Stimulated activated CD4-positive, alpha-beta T cell treated with anti-CD3 and anti-CD28 coated beads, Interleukin-12 subunit alpha, Interleukin-12 subunit beta, amount 100 ng/mL, for 4 hours (primary cell): ENCODE data around the gene CKB.
A peak's percentile ranks its signal among the peaks of the same experiment; 100 is the strongest.

Experiments
- DNase-seq: peaks from one replicate; pipeline ENCODE4 v3.0.0-alpha.2; 2020

Gene CKB

DNA sequence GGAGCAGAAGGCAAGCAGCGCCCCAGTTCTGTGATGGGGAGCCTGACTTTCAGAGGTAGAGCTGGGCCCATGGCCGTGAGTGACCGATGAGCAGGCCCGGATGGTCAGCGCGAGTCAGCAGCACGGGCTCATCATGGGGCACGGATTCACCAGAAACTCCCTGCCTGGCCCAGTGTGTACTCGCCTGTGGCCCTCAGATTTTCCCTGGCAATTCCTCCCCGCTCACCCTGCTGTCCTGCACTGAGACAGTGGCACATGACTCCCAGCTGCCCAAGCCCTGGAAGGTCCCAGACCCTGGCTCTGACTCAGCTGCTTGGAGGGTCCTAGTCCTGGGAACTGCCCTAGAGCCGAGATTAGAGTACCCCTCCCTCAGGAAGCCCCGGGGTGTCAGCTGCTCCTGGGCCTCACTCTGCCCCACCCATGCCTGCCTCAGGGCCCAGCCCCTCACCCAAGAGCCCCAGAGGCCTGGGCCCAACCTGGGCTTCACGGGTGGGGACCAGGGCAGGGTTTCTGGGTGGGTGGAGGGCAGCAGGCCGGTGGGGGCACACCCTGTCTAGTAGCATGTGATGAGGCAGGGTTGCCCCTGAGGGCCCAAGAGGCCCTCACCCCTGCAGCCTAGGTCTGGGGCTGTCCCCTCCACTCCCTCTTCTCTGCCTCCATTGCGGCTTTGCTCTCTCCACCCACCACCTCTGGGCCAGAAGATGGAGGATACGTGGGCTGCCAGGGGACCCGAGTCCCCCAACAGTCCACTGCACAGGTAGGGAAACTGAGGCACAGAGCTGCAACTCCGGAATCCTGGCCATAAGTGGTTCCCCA, 14.8 kb upstream of the CKB start:
- no peak for DNase-seq

DNA sequence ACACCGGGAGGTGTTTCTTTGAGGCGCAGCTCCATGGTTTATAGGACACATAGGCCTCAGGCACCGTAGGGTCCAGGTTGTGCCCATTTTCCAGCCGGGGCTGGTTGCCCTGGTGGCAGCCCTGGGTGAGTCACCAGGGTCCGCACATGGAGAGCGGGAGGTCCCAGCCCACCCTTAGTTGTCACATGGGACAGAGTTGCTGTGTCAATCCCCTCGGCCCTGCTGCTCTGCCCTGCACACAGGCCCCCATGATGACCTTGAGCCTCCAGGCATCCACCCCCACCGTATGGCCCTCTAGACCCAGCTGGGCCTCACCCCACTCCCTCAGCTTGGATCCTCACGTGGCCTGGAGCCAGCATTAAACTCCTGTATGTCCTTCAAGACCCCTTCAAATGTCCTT, 14.1 kb upstream of the CKB start:
- no peak for DNase-seq

DNA sequence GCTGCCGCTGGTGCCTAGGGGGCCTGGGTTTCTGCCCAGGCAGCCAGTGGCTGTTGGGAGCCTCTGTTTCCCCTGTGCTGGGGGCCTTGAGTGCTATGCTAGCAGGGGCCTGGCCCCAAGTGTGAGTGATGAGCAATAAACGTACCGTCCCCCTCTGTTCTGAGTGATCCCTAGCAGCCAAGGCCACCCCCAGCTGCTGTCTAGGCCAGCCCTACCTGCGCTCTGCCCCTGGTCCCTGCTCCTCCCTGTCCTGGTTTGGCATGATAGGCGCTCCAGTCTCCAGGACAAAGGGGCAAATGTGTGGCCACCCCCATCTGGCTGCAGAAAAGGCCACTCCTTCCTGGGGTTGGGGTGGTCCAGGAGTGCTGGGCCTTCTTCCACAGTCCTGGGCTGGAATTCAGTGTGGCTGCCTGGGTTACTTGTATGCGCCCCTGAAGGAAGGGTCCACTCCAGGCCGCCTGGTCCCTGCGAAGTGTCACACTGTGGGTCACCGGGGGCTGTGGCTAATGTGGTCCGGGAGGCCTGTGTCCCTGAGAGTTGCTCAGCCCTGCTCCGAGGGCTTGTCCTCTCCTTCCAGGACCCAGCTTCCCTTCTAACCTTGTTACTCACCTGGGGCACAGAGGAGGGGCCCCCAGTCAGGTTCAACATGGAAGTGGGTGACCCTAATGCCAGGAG, 13.4 kb upstream of the CKB start:
- DNase-seq = no peak

DNA sequence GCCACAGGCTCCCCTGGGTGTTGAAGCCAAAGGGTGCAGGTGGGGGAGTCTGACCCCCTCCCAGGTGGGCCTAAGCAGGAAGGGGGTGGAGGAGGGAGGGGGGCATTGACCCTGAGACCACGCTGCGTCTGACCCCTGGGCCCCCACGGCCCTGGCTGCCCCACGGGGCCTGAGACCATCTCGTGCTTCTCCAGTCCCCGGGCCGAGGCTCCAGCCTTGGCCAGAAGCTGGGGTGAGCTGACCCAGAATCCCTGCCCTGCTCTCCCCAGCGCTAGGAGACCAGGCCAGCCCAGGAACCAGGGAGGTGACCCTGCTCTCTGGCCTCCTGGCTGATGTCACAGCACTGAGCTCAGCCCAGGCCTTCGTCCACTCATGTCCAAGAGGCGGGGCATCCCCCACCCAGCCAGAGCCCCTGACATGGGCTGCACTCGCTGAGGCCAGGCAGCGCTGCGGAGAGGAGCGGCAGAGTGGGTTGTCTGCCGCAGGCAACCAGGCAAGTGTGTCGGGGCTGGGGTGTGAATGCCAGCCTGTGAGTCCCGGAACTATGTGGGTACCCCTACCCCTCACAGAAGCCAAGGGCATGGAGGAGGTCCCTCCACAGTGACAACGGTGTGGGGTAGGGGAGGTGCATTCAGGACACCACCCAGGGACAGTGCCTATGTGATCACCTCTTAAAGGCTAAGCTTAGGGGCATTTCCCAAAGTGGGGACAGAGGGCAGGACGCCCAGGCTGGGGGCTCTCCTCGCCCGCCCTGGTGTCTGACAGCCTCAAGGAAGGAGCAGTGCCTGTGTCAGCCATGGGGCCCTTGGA, 12.7 kb upstream of the CKB start:
- no peak for DNase-seq

DNA sequence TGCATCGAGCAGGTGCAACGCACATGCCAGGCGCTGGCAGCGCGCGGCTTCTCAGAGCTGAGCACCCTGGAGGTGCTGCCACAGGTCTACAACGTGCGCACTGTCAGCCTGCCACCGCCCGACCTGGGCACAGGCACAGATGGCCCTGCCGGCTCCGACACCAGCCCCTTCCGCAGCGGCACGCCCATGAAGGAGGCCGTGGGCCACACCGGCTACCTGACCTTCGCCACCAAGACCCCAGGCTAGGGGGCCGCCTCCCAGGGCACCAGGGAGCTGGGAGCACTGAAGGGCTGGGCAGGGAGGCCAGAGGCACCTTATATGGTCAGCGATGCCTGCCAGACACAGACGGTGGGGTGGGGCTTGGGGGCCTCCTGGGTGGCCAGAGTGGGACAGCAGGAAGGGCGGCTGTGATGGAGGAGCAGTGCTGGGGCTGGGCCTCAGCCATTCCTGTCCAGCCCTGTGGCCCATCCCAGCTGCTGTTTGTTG, 12.0 kb upstream of the CKB start:
- DNase-seq = no peak

DNA sequence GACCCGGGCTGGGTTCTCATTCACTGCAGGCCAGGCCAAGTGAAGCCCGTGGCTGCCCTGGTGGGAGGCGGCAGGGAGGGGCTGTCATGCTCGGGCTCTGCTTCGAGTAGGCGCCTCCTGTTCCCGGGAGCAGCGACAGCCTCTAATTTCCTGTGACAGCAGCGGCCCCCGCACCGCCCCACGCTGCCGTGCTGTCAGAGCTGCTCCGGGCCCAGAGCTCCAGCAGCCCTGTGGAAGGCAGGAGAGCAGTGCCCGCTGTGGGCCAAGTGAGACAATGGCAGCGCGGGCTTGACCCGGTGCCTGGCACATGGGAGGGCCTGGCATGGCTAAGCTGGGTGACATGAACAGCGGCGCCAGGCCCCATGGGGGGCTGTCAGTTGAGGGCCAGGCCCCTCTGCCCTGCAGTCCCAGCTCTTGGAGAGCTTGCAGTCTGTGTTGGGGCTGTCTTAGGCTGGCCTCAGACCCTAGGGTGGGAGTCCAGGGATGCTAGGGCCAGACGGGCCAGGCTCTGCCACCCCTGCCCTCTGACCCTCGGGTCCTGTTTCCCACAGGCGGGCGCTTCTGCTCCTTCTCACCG, 11.5 kb upstream of the CKB start:
- no peak for DNase-seq

DNA sequence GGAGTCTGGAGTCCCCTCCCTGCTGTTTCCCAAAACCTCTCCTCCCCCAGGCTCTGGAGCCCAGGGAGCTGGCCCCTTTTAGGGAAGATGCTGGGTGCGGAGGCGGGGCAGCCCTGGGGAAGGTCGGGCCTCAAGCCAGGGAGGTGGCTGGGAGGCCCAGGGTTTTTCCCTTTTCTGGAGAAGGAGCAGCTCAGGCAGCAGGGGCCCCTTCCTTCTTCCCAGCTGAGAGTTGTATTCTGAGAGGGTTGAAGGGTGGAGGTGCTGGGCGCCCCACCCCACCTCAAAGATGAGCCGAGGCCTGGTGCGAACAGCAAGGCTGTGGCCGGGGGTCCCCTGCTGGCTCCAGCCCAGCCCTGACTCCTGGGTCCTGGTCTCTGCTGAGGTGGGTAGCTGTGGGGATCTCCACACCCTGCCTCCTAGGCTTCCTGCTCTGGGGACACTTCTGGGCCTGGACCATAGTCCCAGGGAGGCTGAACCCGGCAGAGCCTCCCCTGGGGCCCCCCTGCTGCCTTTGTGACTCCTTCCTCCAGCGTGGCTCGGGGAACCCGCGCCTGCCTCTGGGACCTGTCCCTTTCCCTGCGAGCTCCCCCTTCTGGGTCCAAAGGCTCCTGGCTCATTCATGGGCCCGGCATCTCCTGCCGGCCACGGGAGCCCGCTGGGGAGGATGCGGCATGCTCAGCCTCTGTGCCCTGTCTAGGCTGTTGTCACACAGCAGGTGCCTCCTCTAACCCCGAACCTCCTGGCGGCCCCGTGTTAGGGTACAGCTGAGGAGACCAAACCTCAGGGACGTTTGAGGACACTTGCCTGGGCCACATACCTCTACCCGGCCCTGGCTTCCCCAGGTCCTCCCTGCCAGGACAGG, 10.7 kb upstream of the CKB start:
- DNase-seq = no peak

DNA sequence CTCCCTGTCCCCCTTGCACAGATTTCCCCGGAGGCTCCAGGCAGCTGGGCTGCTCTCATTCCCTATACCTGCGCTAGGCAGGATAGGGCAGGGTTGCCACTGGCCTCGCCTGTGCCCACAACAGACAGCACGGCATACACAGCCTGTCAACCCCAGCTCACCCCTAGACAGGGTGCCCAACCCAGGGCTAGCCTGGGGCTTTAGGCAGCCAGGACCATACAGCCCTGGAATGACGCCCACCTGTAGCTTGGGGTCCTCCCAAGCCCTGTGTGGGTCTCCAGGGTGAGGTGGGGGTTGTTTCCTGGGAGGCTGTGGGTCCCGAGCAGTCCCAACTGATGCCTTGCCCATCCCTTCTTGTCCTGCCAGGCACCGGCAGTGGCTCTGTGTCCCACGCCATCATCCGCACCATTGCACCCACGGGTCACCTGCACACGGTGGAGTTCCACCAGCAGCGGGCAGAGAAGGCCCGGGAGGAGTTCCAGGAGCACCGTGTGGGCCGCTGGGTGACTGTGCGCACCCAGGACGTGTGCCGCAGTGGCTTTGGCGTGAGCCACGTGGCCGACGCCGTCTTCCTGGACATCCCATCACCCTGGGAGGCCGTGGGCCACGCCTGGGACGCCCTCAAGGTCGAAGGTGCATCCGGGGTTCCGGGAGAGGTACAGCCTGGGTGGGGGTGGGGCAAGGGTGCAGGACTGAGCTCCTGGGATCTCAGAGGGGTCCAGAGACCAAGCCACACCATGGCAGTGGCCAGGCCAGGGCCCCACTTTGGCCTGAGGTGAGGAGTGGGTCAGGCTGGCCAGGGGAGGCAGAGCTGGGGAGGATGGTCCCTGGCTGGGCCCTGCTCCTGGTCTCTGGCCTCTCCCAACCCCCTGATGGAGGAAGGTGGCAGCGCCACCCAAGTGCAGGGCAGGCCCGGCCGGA, 9.8 kb upstream of the CKB start:
- no peak for DNase-seq

DNA sequence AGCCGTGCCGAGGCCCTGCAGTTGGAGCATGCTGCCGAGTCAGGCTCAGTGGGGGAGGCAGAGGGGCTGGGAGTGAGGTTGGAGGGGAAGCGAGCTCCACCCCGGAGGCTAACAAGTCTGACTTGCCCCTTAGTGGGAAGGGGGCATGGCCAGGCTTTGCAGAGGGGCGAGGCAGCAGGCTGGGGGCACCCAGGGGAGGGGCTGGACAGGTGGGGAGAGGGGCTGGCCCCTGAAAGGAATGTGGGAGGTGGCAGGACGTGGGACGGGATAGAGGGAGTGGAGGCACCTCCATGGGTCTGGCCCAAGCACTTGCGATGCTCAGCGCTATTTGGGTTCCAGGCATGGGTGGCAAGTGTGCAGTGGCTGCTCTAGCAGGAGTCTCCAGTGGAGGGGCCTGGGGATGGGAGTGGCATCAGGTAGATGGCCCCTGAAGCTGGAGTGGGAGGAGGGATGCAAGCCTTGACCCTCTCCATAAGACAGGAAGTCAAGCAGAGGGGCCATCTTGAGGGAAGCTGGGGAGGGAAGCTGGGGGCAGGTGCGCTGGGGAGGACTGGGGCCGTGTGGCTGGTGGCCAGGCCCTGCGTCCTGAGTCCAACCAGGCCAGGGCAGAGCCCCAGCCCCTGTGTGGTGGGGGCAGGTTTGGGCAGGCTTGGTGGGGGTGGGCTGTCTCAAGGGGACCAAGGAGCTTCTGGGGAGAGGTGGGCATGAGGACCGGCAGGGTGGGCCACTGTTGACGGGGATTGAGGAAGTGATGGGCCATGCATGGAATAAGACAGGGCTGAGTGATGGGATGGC, 9.0 kb upstream of the CKB start:
- DNase-seq = no peak

DNA sequence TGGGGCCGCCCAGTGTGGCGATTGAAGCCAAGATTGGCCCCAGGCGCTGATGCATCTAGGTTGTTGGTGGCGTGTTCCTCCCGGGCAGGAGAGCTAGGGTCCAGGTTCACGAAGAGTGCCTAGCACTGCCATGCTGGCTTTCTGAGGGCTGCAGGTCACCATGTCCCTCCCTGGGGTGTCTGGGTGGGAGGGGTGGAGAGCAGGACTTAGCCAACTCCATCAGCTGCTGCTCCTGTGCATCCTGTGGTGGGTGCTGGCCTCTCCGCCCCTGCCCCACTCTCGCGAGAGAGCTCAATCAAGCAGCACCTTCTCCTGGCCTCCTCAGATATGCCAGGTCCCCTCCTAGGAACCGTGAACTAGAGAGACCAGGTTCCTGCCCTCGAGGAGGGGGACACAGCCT, 8.2 kb upstream of the CKB start:
- DNase-seq = no peak

DNA sequence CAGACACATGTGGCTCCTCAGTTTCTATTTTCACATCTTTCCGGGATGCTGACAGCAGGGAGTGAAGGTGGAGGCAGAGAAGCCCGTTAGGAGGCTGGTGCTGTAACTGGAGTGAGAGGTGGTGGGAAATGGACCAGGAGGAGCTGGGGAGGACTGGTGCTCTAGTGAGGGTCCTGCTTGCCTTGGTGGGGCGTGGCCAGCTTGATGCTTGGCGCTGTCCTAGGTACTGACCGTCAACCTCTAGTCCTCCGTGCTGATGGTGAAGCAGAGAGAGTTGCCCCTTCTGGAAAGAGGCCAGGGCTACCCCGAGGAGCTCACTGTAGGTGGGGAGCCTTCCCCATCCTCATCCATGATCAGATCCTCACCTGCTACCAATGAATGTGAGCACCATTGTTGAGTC, 7.8 kb upstream of the CKB start:
- no peak for DNase-seq

DNA sequence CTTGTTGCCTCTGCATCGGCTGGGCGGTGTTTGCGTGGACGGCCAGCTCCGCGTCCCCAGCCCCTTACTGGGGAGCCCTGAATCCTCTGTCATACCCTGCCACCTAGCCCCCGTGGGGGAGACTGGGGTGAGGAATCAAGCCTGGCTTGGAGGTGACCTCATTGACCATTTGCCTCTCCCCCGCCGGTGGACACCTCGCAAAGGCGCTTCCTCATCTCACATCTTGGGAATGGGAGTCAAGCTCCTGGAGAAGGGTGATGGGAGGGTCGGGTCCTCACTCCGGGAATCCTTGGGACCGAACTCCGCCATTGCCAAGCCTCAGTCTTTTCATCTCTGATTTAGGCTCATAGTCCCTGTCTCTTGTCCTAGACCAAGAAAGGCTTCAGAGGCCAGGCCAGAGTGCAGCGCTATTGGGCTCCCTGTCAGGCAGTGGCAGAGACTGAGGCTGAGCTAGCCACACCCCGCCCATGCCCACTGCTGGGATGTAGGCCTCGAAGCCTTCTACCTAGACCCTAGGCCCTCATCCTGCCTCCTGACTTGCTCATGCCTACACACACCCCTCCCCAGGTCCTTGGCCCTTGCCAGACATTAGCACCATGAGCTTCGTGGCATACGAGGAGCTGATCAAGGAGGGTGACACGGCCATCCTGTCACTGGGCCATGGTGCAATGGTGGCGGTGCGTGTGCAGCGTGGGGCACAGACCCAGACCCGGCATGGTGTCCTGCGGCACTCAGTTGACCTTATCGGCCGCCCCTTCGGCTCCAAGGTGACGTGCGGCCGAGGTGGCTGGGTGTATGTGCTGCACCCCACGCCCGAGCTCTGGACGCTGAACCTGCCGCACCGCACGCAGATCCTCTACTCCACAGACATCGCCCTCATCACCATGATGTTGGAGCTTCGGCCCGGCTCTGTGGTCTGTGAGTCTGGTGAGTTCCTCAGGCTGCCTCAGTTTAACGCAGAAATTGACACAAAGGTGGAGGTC, 7.0 kb upstream of the CKB start:
- DNase-seq = no peak

DNA sequence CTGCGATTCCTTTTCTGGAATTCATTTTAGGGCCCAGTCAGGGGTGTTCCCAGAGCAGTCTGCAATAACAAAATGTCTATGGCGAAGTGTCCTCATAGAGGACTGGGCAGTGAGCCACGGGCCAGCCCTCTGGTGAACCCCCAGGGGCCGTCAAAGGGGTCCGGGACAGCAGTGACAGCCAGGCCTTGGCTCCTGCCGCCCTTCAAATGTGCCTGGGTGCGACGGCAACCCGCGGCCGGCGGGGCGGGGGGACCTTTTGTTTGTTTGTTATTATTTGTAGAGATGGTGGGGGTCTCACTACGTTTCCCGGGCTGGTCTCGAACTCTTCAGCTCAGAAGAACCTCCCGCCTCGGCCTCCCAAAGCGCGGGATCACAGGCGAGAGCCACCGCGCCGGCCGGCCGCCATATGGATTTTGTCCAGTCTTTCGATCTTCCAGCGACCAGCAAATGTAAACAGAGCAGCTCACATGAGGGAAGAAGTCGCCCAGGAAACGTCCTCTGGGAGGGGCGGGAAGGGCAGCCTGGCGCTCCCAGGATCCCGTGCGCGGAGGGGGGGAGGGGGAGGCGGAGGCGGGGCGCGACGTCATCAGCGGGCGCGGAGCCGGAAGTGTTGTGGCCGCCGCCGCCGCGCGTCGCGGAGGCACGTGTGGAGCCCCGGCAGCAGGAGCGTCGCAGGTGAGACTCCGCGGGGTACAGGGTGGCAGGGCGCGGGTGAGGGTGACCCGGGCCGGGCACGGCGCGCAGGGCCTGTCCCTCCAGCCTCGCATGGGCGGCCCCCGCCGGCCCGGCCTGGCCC, 6.2 kb upstream of the CKB start, which contains the start of gene TRMT61A:
Gene TRMT61A (plus strand): TSS at position 610 of the 796 bp plus-strand sequence. CDS start 783 bp downstream, outside the sequence.
- DNase-seq = peak; percentile 80

DNA sequence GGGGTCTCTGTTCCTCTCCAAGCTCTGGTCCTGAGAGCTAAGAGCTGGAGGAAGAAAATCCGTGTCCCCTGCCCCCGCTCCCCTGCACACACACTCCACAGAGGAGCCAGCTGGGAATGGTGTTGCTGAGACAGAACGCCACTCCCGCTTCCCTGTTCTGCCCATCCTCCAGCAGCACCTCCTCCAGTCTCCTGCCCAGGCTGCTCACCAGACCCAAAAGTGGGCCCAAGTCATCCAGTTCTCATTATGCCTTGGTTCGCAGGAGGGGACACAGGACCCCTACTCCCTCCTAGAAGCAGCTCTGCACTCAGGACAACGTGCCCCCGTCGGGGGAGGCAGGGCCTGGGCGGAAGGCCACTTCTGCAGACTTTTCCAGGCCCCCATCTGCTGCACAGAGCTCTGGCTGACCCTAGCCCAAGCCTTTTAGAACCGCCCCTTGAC, 5.5 kb upstream of the CKB start:
- DNase-seq = no peak

DNA sequence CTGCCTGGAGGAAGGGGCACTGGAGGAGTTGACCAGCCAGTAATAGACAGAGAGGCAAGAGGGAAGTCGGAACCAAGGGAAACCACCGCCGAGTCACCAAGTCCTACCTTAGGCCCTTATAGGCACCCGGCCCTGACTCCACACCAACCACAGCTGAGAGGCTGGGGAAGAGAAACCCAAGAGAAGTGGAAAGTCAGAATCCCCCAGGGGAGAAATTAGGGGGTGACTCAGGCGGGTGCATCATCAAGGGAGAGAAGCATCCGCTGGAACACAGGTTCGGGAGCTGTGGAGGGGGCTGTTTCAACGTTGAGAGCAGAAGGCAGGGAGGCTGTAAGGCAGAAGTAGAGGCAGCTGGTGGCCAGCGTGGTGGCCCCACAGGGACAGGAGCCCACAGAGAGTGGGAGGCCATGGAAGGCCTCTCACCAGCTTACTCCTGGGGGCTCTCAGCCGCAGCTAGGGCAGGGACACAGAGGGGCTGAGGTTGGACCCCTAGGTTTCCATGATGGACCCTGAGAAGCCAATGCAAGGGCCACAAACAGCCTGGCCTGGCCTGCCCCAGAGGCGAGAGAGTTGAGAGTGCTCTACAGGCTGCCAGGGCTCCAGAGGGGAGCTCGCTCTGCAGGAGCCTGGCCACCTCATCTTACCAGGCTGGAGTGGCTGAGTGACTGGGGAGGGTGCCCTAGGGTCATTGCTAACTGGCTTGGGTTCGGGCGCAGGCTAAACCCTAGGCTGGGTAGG, 4.9 kb upstream of the CKB start:
- DNase-seq = no peak

DNA sequence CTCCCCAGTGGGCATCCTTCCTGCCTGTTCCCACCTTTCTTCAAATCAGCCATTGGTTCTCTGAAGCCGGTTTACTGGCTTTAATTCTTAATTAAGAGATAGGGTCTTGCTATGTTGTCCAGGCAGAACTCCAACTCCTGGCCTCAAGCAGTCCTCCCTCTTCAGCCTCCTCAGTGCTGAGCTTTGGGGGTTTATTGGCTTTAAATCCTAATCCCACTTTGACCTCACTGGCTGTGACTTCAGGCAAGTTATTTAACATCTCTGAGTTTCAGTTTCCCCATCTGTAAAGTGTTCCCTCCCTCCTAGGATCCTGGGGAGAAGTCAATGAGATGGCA, 4.3 kb upstream of the CKB start:
- DNase-seq = no peak

DNA sequence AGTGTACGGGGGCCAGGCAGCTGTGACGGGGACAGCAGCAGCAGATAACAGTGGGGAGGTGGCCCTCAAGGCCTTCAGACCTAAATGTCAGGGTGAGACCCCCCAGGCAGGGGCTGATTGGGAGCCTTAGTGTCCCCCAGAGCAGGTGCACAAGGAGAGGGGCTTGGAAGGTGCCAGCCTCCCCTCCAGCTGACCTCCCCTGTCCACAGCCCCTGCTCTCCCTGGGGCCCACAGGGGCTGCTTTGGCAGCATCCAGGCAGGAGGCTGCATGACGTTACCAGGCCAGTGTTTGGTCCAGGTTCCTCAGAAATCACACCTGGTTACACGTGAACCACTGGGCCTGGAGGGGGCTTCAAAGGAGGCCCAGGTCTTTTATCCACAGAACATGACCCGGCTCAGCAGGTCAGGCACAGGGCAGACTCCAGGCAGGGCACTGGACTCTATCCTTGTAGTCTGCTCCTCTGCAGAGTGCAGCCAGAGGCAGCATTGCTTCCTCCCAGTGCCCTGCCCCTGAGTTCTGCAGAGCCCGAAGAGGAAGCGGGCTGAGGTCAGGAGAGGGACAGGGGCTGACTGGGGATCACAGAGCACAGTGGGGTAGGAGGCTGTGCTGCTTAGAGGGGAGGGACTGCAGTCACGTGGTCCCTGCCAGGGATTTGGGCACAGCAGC, 3.8 kb upstream of the CKB start:
- no peak for DNase-seq
